Measurements from ENCODE around the gene PALB2. TPM values are rescaled to one million over a fixed set of nuclear protein-coding genes. Genes with fewer than 3 reads are reported as not detected.

The PALB2 gene
- total and polyA plus RNA-seq, 10 of the 15 experiments (the other 5 are each of a cell fraction or from before 2014, with no cell fraction given) = 9.2 to 24.6 (median 17.6) TPM

DNA sequence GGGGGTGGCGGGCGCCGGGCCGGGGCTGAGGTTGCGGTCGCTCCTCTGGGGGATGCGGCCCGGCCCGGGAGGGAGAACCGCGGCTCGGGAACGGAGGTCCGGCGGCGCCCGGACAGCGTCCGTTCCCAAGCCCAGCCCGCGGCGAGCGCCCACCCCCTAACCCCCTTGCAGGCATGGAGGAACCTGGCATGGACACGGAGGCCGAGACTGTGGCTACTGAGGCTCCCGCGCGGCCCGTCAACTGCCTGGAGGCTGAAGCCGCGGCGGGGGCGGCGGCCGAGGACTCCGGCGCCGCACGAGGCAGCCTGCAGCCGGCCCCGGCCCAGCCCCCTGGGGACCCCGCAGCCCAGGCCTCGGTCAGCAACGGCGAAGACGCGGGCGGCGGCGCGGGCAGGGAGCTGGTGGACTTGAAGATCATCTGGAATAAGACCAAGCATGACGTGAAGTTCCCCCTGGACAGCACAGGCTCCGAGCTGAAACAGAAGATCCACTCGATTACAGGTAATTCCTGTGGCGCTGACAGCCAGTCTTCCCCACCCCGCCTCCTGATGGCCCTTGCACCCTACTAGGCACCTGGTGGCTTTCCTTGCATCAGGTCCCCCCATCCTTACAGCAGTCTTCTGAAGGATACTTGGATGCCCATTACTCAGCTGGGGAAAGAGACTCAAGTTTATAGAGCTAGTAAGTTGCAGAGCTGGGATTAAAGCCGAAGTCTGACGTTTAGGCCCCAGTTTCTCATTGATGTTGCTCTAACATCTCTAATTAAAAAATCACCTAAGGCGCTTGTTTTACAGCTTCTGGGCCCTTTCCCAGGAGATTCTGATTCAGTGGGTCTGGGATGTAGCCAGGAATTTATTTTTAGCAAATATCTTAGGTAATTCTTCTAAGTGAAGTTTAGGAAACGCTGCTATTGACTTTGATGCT, 83.1 kb downstream of the PALB2 start:
- FAIRE-seq = no peak
- RAD21 ChIA-PET (ENCODE audit: unreplicated experiment) = interaction anchor here (0.6 to 2.6 kb wide), 6 partner anchors 13 to 168 kb away, joined by 3 to 13 read pairs (median 3); partner anchors contain the start of genes COG7 and NDUFAB1
- TF ChIP-seq NR2C2 (IDR thresholded peaks at IDR 0.05; ENCODE audit: borderline replicate concordance, control insufficient read depth, insufficient read length, low read depth) (no peak), EGR1 (IDR thresholded peaks at IDR 0.05; ENCODE audit: borderline replicate concordance in 1 of 2, low read depth in 2 of 2, low read length in 2 of 2) (no peak), SP1 (IDR thresholded peaks at IDR 0.05; ENCODE audit: low read depth, low read length) (no peak), POLR2A (IDR thresholded peaks at IDR 0.05; ENCODE audit: low read depth, low read length) (no peak), WRNIP1 (IDR thresholded peaks at IDR 0.05; ENCODE audit: borderline replicate concordance, low read depth, low read length) (no peak), DPF2 (IDR thresholded peaks at IDR 0.05) (peak; percentile 72; the same call in 1 of the 2 replicates), NR2F1 (conservative IDR thresholded peaks at IDR 0.05) (no peak), STAT3 (IDR thresholded peaks at IDR 0.05; ENCODE audit: low read depth, low read length) (no peak), SMARCA5 (IDR thresholded peaks at IDR 0.05) (peak; percentile 45; the same call in 1 of the 2 replicates), KAT2A (conservative IDR thresholded peaks at IDR 0.05; ENCODE audit: control insufficient read depth, low read depth, low read length) (no peak), SMC3 (IDR thresholded peaks at IDR 0.05; ENCODE audit: borderline replicate concordance, low read length) (no peak)
- TF ChIP-seq, protein P1, sequence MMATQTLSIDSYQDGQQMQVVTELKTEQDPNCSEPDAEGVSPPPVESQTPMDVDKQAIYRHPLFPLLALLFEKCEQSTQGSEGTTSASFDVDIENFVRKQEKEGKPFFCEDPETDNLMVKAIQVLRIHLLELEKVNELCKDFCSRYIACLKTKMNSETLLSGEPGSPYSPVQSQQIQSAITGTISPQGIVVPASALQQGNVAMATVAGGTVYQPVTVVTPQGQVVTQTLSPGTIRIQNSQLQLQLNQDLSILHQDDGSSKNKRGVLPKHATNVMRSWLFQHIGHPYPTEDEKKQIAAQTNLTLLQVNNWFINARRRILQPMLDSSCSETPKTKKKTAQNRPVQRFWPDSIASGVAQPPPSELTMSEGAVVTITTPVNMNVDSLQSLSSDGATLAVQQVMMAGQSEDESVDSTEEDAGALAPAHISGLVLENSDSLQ (IDR thresholded peaks at IDR 0.05) = no peak
- TF ChIP-seq, protein P2, sequence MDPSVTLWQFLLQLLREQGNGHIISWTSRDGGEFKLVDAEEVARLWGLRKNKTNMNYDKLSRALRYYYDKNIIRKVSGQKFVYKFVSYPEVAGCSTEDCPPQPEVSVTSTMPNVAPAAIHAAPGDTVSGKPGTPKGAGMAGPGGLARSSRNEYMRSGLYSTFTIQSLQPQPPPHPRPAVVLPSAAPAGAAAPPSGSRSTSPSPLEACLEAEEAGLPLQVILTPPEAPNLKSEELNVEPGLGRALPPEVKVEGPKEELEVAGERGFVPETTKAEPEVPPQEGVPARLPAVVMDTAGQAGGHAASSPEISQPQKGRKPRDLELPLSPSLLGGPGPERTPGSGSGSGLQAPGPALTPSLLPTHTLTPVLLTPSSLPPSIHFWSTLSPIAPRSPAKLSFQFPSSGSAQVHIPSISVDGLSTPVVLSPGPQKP (IDR thresholded peaks at IDR 0.05; ENCODE audit: low read depth, low read length) = no peak
- TF ChIP-seq, protein P3, sequence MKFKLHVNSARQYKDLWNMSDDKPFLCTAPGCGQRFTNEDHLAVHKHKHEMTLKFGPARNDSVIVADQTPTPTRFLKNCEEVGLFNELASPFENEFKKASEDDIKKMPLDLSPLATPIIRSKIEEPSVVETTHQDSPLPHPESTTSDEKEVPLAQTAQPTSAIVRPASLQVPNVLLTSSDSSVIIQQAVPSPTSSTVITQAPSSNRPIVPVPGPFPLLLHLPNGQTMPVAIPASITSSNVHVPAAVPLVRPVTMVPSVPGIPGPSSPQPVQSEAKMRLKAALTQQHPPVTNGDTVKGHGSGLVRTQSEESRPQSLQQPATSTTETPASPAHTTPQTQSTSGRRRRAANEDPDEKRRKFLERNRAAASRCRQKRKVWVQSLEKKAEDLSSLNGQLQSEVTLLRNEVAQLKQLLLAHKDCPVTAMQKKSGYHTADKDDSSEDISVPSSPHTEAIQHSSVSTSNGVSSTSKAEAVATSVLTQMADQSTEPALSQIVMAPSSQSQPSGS (IDR thresholded peaks at IDR 0.05; ENCODE audit: low read length) = no peak
- TF ChIP-seq, protein P4, sequence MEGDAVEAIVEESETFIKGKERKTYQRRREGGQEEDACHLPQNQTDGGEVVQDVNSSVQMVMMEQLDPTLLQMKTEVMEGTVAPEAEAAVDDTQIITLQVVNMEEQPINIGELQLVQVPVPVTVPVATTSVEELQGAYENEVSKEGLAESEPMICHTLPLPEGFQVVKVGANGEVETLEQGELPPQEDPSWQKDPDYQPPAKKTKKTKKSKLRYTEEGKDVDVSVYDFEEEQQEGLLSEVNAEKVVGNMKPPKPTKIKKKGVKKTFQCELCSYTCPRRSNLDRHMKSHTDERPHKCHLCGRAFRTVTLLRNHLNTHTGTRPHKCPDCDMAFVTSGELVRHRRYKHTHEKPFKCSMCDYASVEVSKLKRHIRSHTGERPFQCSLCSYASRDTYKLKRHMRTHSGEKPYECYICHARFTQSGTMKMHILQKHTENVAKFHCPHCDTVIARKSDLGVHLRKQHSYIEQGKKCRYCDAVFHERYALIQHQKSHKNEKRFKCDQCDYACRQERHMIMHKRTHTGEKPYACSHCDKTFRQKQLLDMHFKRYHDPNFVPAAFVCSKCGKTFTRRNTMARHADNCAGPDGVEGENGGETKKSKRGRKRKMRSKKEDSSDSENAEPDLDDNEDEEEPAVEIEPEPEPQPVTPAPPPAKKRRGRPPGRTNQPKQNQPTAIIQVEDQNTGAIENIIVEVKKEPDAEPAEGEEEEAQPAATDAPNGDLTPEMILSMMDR (IDR thresholded peaks at IDR 0.05 in 2 of 3, conservative IDR thresholded peaks at IDR 0.05 in 1 of 3; ENCODE audit: control insufficient read depth in 2 of 3, extremely low read depth in 1 of 3, insufficient read depth in 1 of 3, low read depth in 3 of 3, low read length in 3 of 3) = no peak

More for the DNA sequence above, 83.1 kb downstream of the PALB2 start:
- H2AFZ ChIP-seq (ENCODE audit: control insufficient read depth, low read depth, low read length) = peak overlapping the region; percentile 48
- in situ Hi-C loops (cut with MboI) (no loop called here), intact Hi-C loops (cut with micrococcal nuclease; ENCODE audit: unreplicated experiment) (loop anchor here (1.0 to 10.0 kb wide), 5 partner anchors 38 to 169 kb away; partner anchors contain the start of genes DCTN5, NDUFAB1 and PALB2)
- peak overlapping the region; percentile 61 for H3K4me2 ChIP-seq (ENCODE audit: control insufficient read depth, insufficient read depth)
- peaks cover 51% of the 10 kb centered on the region for H3K79me2 ChIP-seq (ENCODE audit: control insufficient read depth, insufficient read depth, low read length)
- H3K9ac ChIP-seq (ENCODE audit: control insufficient read depth, insufficient read depth, low read length) = peak overlapping the region; percentile 84
- ChIA-PET POLR2A (interaction anchor here (0.6 to 1.3 kb wide), 5 partner anchors 50 to 106 kb away, joined by 3 to 5 read pairs (median 4); no protein-coding TSS in a partner anchor), SMC1A (ENCODE audit: uncharacterized antibody, unreplicated experiment) (interaction anchor here (0.9 to 2.6 kb wide), 7 partner anchors 11 to 112 kb away, joined by 3 to 9 read pairs (median 3); no protein-coding TSS in a partner anchor), CTCF (interaction anchor here (0.6 to 5.0 kb wide), 10 partner anchors 9 to 942 kb away, joined by 3 to 35 read pairs (median 6); partner anchors contain the start of genes GGA2, NDUFAB1 and SCNN1G)
- BruUV-seq (replicated peaks) = no TSS peak
- WGBS (ENCODE audit: insufficient coverage, insufficient replicate concordance, low lambda C conversion rate, missing lambda C conversion rate) = 5% methylated on average over 40 of the region's 60 CpGs
- peak overlapping the region; percentile 95 for H3K27ac ChIP-seq (ENCODE audit: control insufficient read depth, insufficient read depth)
- ATAC-seq (peak; percentile 20), DNase-seq (ENCODE audit: low read depth, low spot score) (no peak)
- H3K9me3 ChIP-seq (replicated peaks; ENCODE audit: control insufficient read depth, insufficient read depth, low read length) = no peaks in the 10 kb centered on the region
- H3K36me3 ChIP-seq (ENCODE audit: control insufficient read depth in 2 of 2, insufficient read depth in 2 of 2, low read length in 1 of 2) = peaks cover 4 to 22% of the 10 kb centered on the region in 2 experiments
- peak overlapping the region; percentile 92 for H3K4me3 ChIP-seq
- H3K27me3 ChIP-seq (replicated peaks in 1 of 2; ENCODE audit: control insufficient read depth in 2 of 2, insufficient read depth in 2 of 2, low read length in 1 of 2) = no peaks in the 10 kb centered on the region
- H4K20me1 ChIP-seq (ENCODE audit: control insufficient read depth, insufficient read depth) = no peaks in the 10 kb centered on the region
- no peaks in the 10 kb centered on the region; the same call in none of the 2 replicates for H3K4me1 ChIP-seq (ENCODE audit: control insufficient read depth, insufficient read depth, low read length)
